Endothelial cell of umbilical vein (primary cell): Measurements from ENCODE around the gene LMTK3. TPM values are rescaled to one million over a fixed set of nuclear protein-coding genes. Genes with fewer than 3 reads are reported as not detected.

Source experiments
- BruUV-seq: library from RNA; stranded (reverse); fragments of 400-500 nt; replicated peaks from 2 replicates; lab custom pipeline; 2021; lab: Mats Ljungman, UMichigan
- CTCF ChIA-PET: fragments of 300-600, 350-600 bp; sonication (Branson Sonifier 250); formaldehyde crosslinking; loops from one replicate; lab custom pipeline; 2021; ENCODE audit warnings: antibody characterized with exemption, inconsistent platforms; lab: Charles Lee
- POLR2A ChIA-PET: fragments of 300-600, 350-600 bp; sonication (Branson Sonifier 250); formaldehyde crosslinking; loops from one replicate; lab custom pipeline; 2021; ENCODE audit warnings: antibody characterized with exemption, inconsistent platforms; lab: Charles Lee
- DNase-seq: peaks from one replicate; pipeline ENCODE4 v3.0.0-alpha.2; 2011; ENCODE audit warnings: low read depth, low spot score
- FAIRE-seq: peaks from 2 replicates; lab custom pipeline; 2011; peaks lifted over from hg19 to GRCh38; lab: Jason Lieb, UNC
- H2AFZ ChIP-seq: 2 replicates; pipeline ENCODE4 v1.6.0; 2012; ENCODE audit warnings: low read depth, low read length, control low read depth, inconsistent platforms
- H3K27ac ChIP-seq: 2 replicates; pipeline ENCODE4 v1.5.1; 2011; ENCODE audit warnings: low read depth, mild to moderate bottlenecking, control low read depth, low read length, moderate library complexity; ENCODE audit not compliant: insufficient read depth
- H3K27me3 ChIP-seq, 2 experiments: 2 replicates each; pipeline versions ENCODE4 v1.6.0 to v1.6.1; 2011; ENCODE audit warnings: low read length in 2 of 2, mixed read lengths in 1 of 2; ENCODE audit not compliant: control insufficient read depth in 2 of 2, insufficient read depth in 2 of 2
- H3K36me3 ChIP-seq, 2 experiments: 2 replicates in 1 of 2; 3 replicates in 1 of 2; pipeline ENCODE4 v1.5.1; 2011; ENCODE audit warnings: low read length in 2 of 2, mild to moderate bottlenecking in 1 of 2, moderate library complexity in 1 of 2; ENCODE audit not compliant: control insufficient read depth in 2 of 2, insufficient read depth in 2 of 2; ENCODE audit errors: extremely low read depth in 1 of 2
- H3K4me1 ChIP-seq: 3 replicates; pipeline ENCODE4 v1.5.1; 2011; ENCODE audit warnings: mild to moderate bottlenecking, low read length; ENCODE audit not compliant: control insufficient read depth, insufficient read depth; ENCODE audit errors: extremely low read depth
- H3K4me2 ChIP-seq: 2 replicates; pipeline ENCODE4 v1.6.1; 2011; ENCODE audit warnings: low read length, control low read depth, mixed read lengths; ENCODE audit not compliant: insufficient read depth
- H3K4me3 ChIP-seq, 3 experiments: fragments of 200-600 bp in 1 of 3; sonication (generic), shearing (Covaris generic) in 1 of 3; replicated peaks in 1 of 3; 2 replicates each; pipeline ENCODE4 v1.5.1; 2011 to 2016; ENCODE audit warnings: control low read depth in 3 of 3, low read length in 3 of 3, mild to moderate bottlenecking in 2 of 3, inconsistent platforms in 1 of 3, low read depth in 1 of 3, moderate library complexity in 1 of 3; ENCODE audit not compliant: insufficient read depth in 1 of 3
- H3K79me2 ChIP-seq: 2 replicates; pipeline ENCODE4 v1.6.0; 2012; ENCODE audit warnings: low read length, inconsistent platforms; ENCODE audit not compliant: control insufficient read depth, insufficient read depth
- H3K9ac ChIP-seq: replicated peaks from 2 replicates; pipeline ENCODE3; 2011; ENCODE audit warnings: low read length, control low read depth; ENCODE audit not compliant: insufficient read depth; ENCODE audit errors: extremely low read depth
- H3K9me1 ChIP-seq: replicated peaks from 3 replicates; pipeline ENCODE4 v1.6.0; 2011; ENCODE audit warnings: mild to moderate bottlenecking, low read length; ENCODE audit not compliant: control insufficient read depth, insufficient read depth; ENCODE audit errors: extremely low read depth
- H3K9me3 ChIP-seq: replicated peaks from 2 replicates; pipeline ENCODE4 v1.5.1; 2012; ENCODE audit warnings: low read length, inconsistent platforms; ENCODE audit not compliant: control insufficient read depth, insufficient read depth
- H4K20me1 ChIP-seq: replicated peaks from 2 replicates; pipeline ENCODE3; 2011; ENCODE audit warnings: mild to moderate bottlenecking, low read length; ENCODE audit not compliant: control insufficient read depth, insufficient read depth; ENCODE audit errors: extremely low read depth
- CTCF ChIP-seq, 2 donors: IDR thresholded peaks; 1 replicate in 1 of 2; 2 replicates in 1 of 2; pipeline ENCODE4 v1.5.1; 2011; ENCODE audit warnings: low read length in 2 of 2, mild to moderate bottlenecking in 2 of 2, moderate library complexity in 2 of 2, control low read depth in 1 of 2, inconsistent platforms in 1 of 2, low read depth in 1 of 2; ENCODE audit not compliant: insufficient read depth in 1 of 2; ENCODE audit errors: extremely low read depth in 1 of 2
- EZH2 ChIP-seq: IDR thresholded peaks from 2 replicates; pipeline ENCODE4 v1.6.1; 2012; ENCODE audit warnings: borderline replicate concordance, low read depth, mild to moderate bottlenecking, moderate library complexity, low read length, inconsistent platforms; ENCODE audit not compliant: severe bottlenecking
- FOS ChIP-seq: IDR thresholded peaks from 2 replicates; pipeline ENCODE4 v1.6.1; 2011; ENCODE audit warnings: mild to moderate bottlenecking, low read length, moderate library complexity, borderline replicate concordance; ENCODE audit not compliant: insufficient read depth
- GATA2 ChIP-seq: IDR thresholded peaks from 2 replicates; pipeline ENCODE4 v1.7.0; 2011; ENCODE audit warnings: low read depth, mild to moderate bottlenecking, moderate library complexity, mixed read lengths, low read length; ENCODE audit not compliant: insufficient read length, insufficient read depth
- JUN ChIP-seq: IDR thresholded peaks from 2 replicates; pipeline ENCODE4 v1.6.1; 2011; ENCODE audit warnings: borderline replicate concordance, low read depth; ENCODE audit not compliant: insufficient read length, insufficient read depth
- MAX ChIP-seq: IDR thresholded peaks from 2 replicates; pipeline ENCODE4 v1.6.1; 2011; ENCODE audit not compliant: insufficient read depth, insufficient read length
- MYC ChIP-seq: IDR thresholded peaks from one replicate; pipeline ENCODE4 v1.6.1; 2011; ENCODE audit warnings: mild to moderate bottlenecking, low read depth, low read length
- POLR2A ChIP-seq: IDR thresholded peaks from 2 replicates; pipeline ENCODE4 v1.6.1; 2012; ENCODE audit warnings: low read depth, mild to moderate bottlenecking, control low read depth, low read length
- POLR2AphosphoS5 ChIP-seq: IDR thresholded peaks from 2 replicates; pipeline ENCODE4 v1.6.1; 2012; ENCODE audit warnings: low read depth, mild to moderate bottlenecking, control low read depth, low read length, moderate library complexity; ENCODE audit not compliant: insufficient read depth
- dilution Hi-C: fragments of 300-500 bp; cut with MboI; formaldehyde crosslinking; loops from one replicate; pipeline ENCODE4 v1.15.0; 2019; ENCODE audit warnings: low sequenced_read_pairs; ENCODE audit not compliant: extremely low pct_ligation_motif_present
- intact Hi-C: fragments of 100-400 bp; cut with micrococcal nuclease; formaldehyde crosslinking; loops from one replicate; pipeline ENCODE4 v1.10.0; 2022
- polyA plus RNA-seq, 4 experiments: library from polyadenylated mRNA; depleted of rRNA in 3 of 4; stranded (reverse) in 3 of 4; unstranded in 1 of 4; fragments of >200 nt; gene quantifications; 2 replicates each; pipeline versions ENCODE4 v1.2.1 to v1.2.3, GENCODE V29; 2011 to 2012; ENCODE audit warnings: missing spikeins in 1 of 4
- total RNA-seq: library from RNA; stranded (reverse); gene quantifications from 2 replicates; pipeline ENCODE4 v1.2.3, GENCODE V29; 2021

Gene LMTK3
- total and polyA plus RNA-seq, 2 donors (not counting 3 experiments of a cell fraction or from before 2014, with no cell fraction given) = 0.11 to 0.14 TPM

- peaks cover 3 to 7% of the 10 kb centered on the region in 2 experiments for H3K27me3 ChIP-seq
- no peaks in the 10 kb centered on the region for H3K9me3 ChIP-seq
- no peak overlapping the region for H2AFZ ChIP-seq
- H3K4me1 ChIP-seq = peaks cover 9% of the 10 kb centered on the region
- peak; percentile 60 for DNase-seq
- ChIA-PET POLR2A (no interaction called here), CTCF (interaction anchor here (0.8 to 5.3 kb wide), 8 partner anchors 9 to 174 kb away, joined by 3 to 203 read pairs (median 5); no protein-coding TSS in a partner anchor)
- H3K27ac ChIP-seq = no peak overlapping the region
- intact Hi-C loops = no loop called here
- no TSS peak for BruUV-seq
- H3K9ac ChIP-seq = no peak overlapping the region
- no peaks in the 10 kb centered on the region for H3K36me3 ChIP-seq
- TF ChIP-seq FOS (peak; percentile 78), MYC (no peak), EZH2 (no peak)
- peak overlapping the region; percentile 42 for H3K4me2 ChIP-seq
- H4K20me1 ChIP-seq = no peaks in the 10 kb centered on the region
- FAIRE-seq = peak; percentile 93
- no peaks in the 10 kb centered on the region for H3K9me1 ChIP-seq
- H3K79me2 ChIP-seq = no peaks in the 10 kb centered on the region
- dilution Hi-C loops = no loop called here
- no peak overlapping the region for H3K4me3 ChIP-seq
Measured at GRCh38 chr19:48487948-48488347, 23.7 kb downstream of the LMTK3 start.

- peaks cover 10% of the 10 kb centered on the region for H3K4me1 ChIP-seq
- intact Hi-C loops = no loop called here
- DNase-seq = no peak
- ChIA-PET CTCF (interaction anchor here (0.8 to 5.3 kb wide), 9 partner anchors 9 to 173 kb away, joined by 3 to 203 read pairs (median 5); partner anchors contain the start of gene KDELR1), POLR2A (interaction anchor here (0.6 kb wide), 1 partner anchor 86 kb away, joined by 3 read pairs; no protein-coding TSS in a partner anchor)
- H3K27me3 ChIP-seq = peaks cover 3 to 7% of the 10 kb centered on the region in 2 experiments
- H3K9ac ChIP-seq = no peak overlapping the region
- TF ChIP-seq POLR2A = no peak
- TF ChIP-seq MAX = no peak
- TF ChIP-seq EZH2 = no peak
- no peak for TF ChIP-seq JUN
- no peak for TF ChIP-seq FOS
- TF ChIP-seq MYC = no peak
- no peak for TF ChIP-seq POLR2AphosphoS5
- no peak for TF ChIP-seq CTCF (IDR thresholded peaks at IDR 0.05; ENCODE audit: extremely low read depth in 1 of 2, insufficient read depth in 1 of 2, low read depth in 1 of 2, low read length in 2 of 2)
- TF ChIP-seq GATA2 = no peak
- no peak for FAIRE-seq
- no peak overlapping the region for H3K4me3 ChIP-seq
- dilution Hi-C loops = no loop called here
- no peaks in the 10 kb centered on the region for H3K36me3 ChIP-seq
- H3K9me1 ChIP-seq = no peaks in the 10 kb centered on the region
- no TSS peak for BruUV-seq
- no peaks in the 10 kb centered on the region for H3K9me3 ChIP-seq
- H3K4me2 ChIP-seq = peak overlapping the region; percentile 42
- no peaks in the 10 kb centered on the region for H3K79me2 ChIP-seq
- no peaks in the 10 kb centered on the region for H4K20me1 ChIP-seq
- no peak overlapping the region for H2AFZ ChIP-seq
- H3K27ac ChIP-seq = no peak overlapping the region
Measured at GRCh38 chr19:48487544-48487943, 24.1 kb downstream of the LMTK3 start.
